HepG2 (cell line): ENCODE data around the gene HTR3C. TPM values are rescaled to one million over a fixed set of nuclear protein-coding genes. Genes with fewer than 3 reads are reported as not detected.

ENCODE experiments used
- ATAC-seq: fragments of 200-7000 bp; cut with Tn5 transposase; 3 replicates; pipeline ENCODE4 v1.9.1; 2020; ENCODE audit warnings: mild to moderate bottlenecking, moderate library complexity
- BruUV-seq: library from RNA; stranded (reverse); fragments of 400-500 nt; replicated peaks from 2 replicates; lab custom pipeline; 2021; lab: Mats Ljungman, UMichigan
- CTCF ChIA-PET: fragments of 300-600 bp; formaldehyde crosslinking; extraction: SDS; loops from one replicate; lab custom pipeline; 2021; ENCODE audit warnings: low total read pairs, inconsistent platforms, low intra/inter-chr PET ratio; lab: Yijun Ruan, JAX
- POLR2A ChIA-PET: fragments of 350-600 bp; sonication (Branson Sonifier 250); formaldehyde crosslinking; loops from one replicate; lab custom pipeline; 2020; ENCODE audit warnings: antibody characterized with exemption, inconsistent platforms; lab: Yijun Ruan, JAX
- DNase-seq: peaks from one replicate; pipeline ENCODE4 v3.0.0-alpha.2; 2015; ENCODE audit warnings: low spot score
- FAIRE-seq: peaks from 3 replicates; lab custom pipeline; 2011; peaks lifted over from hg19 to GRCh38; lab: Jason Lieb, UNC
- H2AFZ ChIP-seq: one replicate; pipeline ENCODE4 v1.6.1; 2011; ENCODE audit warnings: low read length, inconsistent platforms
- H3K27ac ChIP-seq: fragments of 300-600 bp; 3 replicates; pipeline ENCODE4 v1.8.0; 2011; ENCODE audit warnings: mixed run types, mild to moderate bottlenecking, mixed read lengths, low read length, inconsistent platforms; ENCODE audit not compliant: insufficient read depth; ENCODE audit errors: extremely low read length
- H3K27me3 ChIP-seq, 2 experiments: fragments of 200-600 bp in 1 of 2; 2 replicates in 1 of 2; 3 replicates in 1 of 2; pipeline versions ENCODE4 v1.6.0 to v1.8.0; 2011; ENCODE audit warnings: low read length in 2 of 2, mild to moderate bottlenecking in 2 of 2, moderate library complexity in 2 of 2, inconsistent platforms in 1 of 2; ENCODE audit not compliant: insufficient read depth in 2 of 2, control insufficient read depth in 1 of 2
- H3K36me3 ChIP-seq, 2 experiments: fragments of 200-600 bp in 1 of 2; replicated peaks in 1 of 2; 2 replicates in 1 of 2; 3 replicates in 1 of 2; pipeline versions ENCODE4 v1.5.1 to v1.8.0; 2011; ENCODE audit warnings: low read length in 2 of 2, inconsistent platforms in 1 of 2; ENCODE audit not compliant: insufficient read depth in 2 of 2, control insufficient read depth in 1 of 2
- H3K4me1 ChIP-seq: 2 replicates; pipeline ENCODE4 v1.5.1; 2012; ENCODE audit warnings: low read length, inconsistent platforms; ENCODE audit not compliant: insufficient read depth
- H3K4me2 ChIP-seq: 2 replicates; pipeline ENCODE4 v1.6.0; 2011; ENCODE audit warnings: low read depth, low read length, inconsistent platforms
- H3K4me3 ChIP-seq, 3 experiments: fragments of 200-600 bp in 1 of 3; sonication (generic), shearing (Covaris generic) in 1 of 3; replicated peaks in 1 of 3; 2 replicates each; pipeline ENCODE4 v1.5.1; 2011 to 2016; ENCODE audit warnings: low read length in 3 of 3, inconsistent platforms in 2 of 3, low read depth in 2 of 3, mild to moderate bottlenecking in 2 of 3, control low read depth in 1 of 3, mixed read lengths in 1 of 3; ENCODE audit not compliant: insufficient read depth in 1 of 3
- H3K79me2 ChIP-seq: one replicate; pipeline ENCODE4 v1.6.1; 2011; ENCODE audit warnings: low read length, inconsistent platforms; ENCODE audit not compliant: insufficient read depth
- H3K9ac ChIP-seq: 2 replicates; pipeline ENCODE4 v1.6.0; 2011; ENCODE audit warnings: mild to moderate bottlenecking, low read depth, low read length, inconsistent platforms; ENCODE audit not compliant: insufficient read depth
- H3K9me3 ChIP-seq: 2 replicates; pipeline ENCODE4 v1.5.1; 2012; ENCODE audit warnings: mild to moderate bottlenecking, low read length
- H4K20me1 ChIP-seq: 2 replicates; pipeline ENCODE4 v1.6.0; 2011; ENCODE audit warnings: inconsistent platforms, mild to moderate bottlenecking, low read length, moderate library complexity; ENCODE audit not compliant: insufficient read depth
- CTCF ChIP-seq: sonication (generic); formaldehyde crosslinking; IDR thresholded peaks from 2 replicates; pipeline ENCODE4 v1.5.0; 2020; ENCODE audit warnings: mild to moderate bottlenecking, missing genetic modification reagents, moderate library complexity
- DRAP1 ChIP-seq: IDR thresholded peaks from 2 replicates; pipeline ENCODE4 v1.6.1; 2016; ENCODE audit warnings: missing genetic modification reagents, missing compliant biosample characterization
- ELF1 ChIP-seq: sonication (generic); formaldehyde crosslinking; IDR thresholded peaks from 2 replicates; pipeline ENCODE4 v1.4.0; 2020; ENCODE audit warnings: missing genetic modification reagents
- ETS1 ChIP-seq: sonication (generic); formaldehyde crosslinking; IDR thresholded peaks from 2 replicates; pipeline ENCODE4 v1.4.0; 2020; ENCODE audit warnings: missing genetic modification reagents
- ETV5 ChIP-seq: IDR thresholded peaks from 2 replicates; pipeline ENCODE4 v1.6.1; 2018; ENCODE audit warnings: missing biosample characterization, missing genetic modification reagents, inconsistent platforms, borderline replicate concordance
- GABPB1 ChIP-seq: IDR thresholded peaks from 2 replicates; pipeline ENCODE4 v1.6.1; 2016; ENCODE audit warnings: mild to moderate bottlenecking, missing genetic modification reagents, moderate library complexity, missing compliant biosample characterization
- GPN1 ChIP-seq: sonication (generic); formaldehyde crosslinking; IDR thresholded peaks from 2 replicates; pipeline ENCODE4 v1.5.1; 2020; ENCODE audit warnings: missing genetic modification reagents, borderline replicate concordance
- HNRNPL ChIP-seq: fragments of 200-400 bp; formaldehyde crosslinking; IDR thresholded peaks from 2 replicates; pipeline ENCODE4 v1.6.1; 2017; ENCODE audit warnings: mild to moderate bottlenecking, low read depth, low read length
- NFYC ChIP-seq: IDR thresholded peaks from 2 replicates; pipeline ENCODE4 v1.6.1; 2016; ENCODE audit warnings: missing genetic modification reagents, missing compliant biosample characterization
- PHF8 ChIP-seq: sonication (generic); formaldehyde crosslinking; IDR thresholded peaks from 2 replicates; pipeline ENCODE4 v1.5.0; 2020; ENCODE audit warnings: missing genetic modification reagents
- POLR2A ChIP-seq, 2 experiments: IDR thresholded peaks; 2 replicates each; pipeline ENCODE4 v1.6.1; 2011; ENCODE audit warnings: low read depth in 2 of 2, low read length in 2 of 2, mild to moderate bottlenecking in 1 of 2, moderate library complexity in 1 of 2; ENCODE audit not compliant: insufficient read depth in 1 of 2
- REPIN1 ChIP-seq: sonication (generic); formaldehyde crosslinking; IDR thresholded peaks from 2 replicates; pipeline ENCODE4 v1.8.0; 2022; ENCODE audit warnings: missing genetic modification reagents, low read depth, mild to moderate bottlenecking, borderline replicate concordance
- ZFX ChIP-seq: sonication (generic); formaldehyde crosslinking; IDR thresholded peaks from 2 replicates; pipeline ENCODE4 v1.4.0; 2020; ENCODE audit warnings: mild to moderate bottlenecking, low read depth, missing genetic modification reagents, moderate library complexity
- ZNF687 ChIP-seq: sonication (generic); formaldehyde crosslinking; IDR thresholded peaks from 2 replicates; pipeline ENCODE4 v1.5.1; 2020; ENCODE audit warnings: mild to moderate bottlenecking, missing genetic modification reagents, moderate library complexity
- ZNF777 ChIP-seq: sonication (generic); formaldehyde crosslinking; IDR thresholded peaks from 2 replicates; pipeline ENCODE4 v1.4.0; 2020; ENCODE audit warnings: missing genetic modification reagents
- ZNF891 ChIP-seq: sonication (generic); formaldehyde crosslinking; IDR thresholded peaks from 2 replicates; pipeline ENCODE4 v1.5.0; 2020; ENCODE audit warnings: mild to moderate bottlenecking, missing genetic modification reagents
- WGBS: methylation state at CpG from one replicate; pipeline ENCODE4 v1.1.6; 2017; ENCODE audit warnings: low lambda C conversion rate; 5-methylcytosine and 5-hydroxymethylcytosine counted together
- in situ Hi-C: cut with HindIII; loops from 2 replicates; pipeline ENCODE4 v1.10.0; 2017; ENCODE audit warnings: low pct_unique_long_range_greater_than_20kb; ENCODE audit not compliant: extremely low pct_ligation_motif_present
- intact Hi-C: fragments of 100-400 bp; cut with micrococcal nuclease; formaldehyde crosslinking; loops from one replicate; pipeline ENCODE4 v1.10.0; 2022; ENCODE audit not compliant: unreplicated experiment
- polyA plus RNA-seq, 8 experiments: library from polyadenylated mRNA; depleted of rRNA in 3 of 8; stranded (reverse) in 7 of 8; unstranded in 1 of 8; fragments of >200 nt; fragmentation: Illumina TruSeq in 4 of 8; extraction: Trizol in 4 of 8; gene quantifications; 2 replicates each; pipeline versions ENCODE4 v1.2.1 to v1.2.3, GENCODE V29; 2011 to 2016; ENCODE audit warnings: low read depth in 4 of 8, missing spikeins in 1 of 8, mixed read lengths in 1 of 8; ENCODE audit not compliant: insufficient read depth in 1 of 8
- total RNA-seq, 5 experiments: library from RNA; depleted of rRNA; stranded (reverse); fragments of >200 nt; fragmentation: Illumina TruSeq; extraction: Trizol; gene quantifications; 2 replicates each; pipeline ENCODE4 v1.2.3, GENCODE V29; 2016; ENCODE audit warnings: low read depth in 1 of 5

HTR3C gene
- total and polyA plus RNA-seq, 2 of the 13 experiments (the other 11 are each of a cell fraction or from before 2014, with no cell fraction given): not detected

DNA sequence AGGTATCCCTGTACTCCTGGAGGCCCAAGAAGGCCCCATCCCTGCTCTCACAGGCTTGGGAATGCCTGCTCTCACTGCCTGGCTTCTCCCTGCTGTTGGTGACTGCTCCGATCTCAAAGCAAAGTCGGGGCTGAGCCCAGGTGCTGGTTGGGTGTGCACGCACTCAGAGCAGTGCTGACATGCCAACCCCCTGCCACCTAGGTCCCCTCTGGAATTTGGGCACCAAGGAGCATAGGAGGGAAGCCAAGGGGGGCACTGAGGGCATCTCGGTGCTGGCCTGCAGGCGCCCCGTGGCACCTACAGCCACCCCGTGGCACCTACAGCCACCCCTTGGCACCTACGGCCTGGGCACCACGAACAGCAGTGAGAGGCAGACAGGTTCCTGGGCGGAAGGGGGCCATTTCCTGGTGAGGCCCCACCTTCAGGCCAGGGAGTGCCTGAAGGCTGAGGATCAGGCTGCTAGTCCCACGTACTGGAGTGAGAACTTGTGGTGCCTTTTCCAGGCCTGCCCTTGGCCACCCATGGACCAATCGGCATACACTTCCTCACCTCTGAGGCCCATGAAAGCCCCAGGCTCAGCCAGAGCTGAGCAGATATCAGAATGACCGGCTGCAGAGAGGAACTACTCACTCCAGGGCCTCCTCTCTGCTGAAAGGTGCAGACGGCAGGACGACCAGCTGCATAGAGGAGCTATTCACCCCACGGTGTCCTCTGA, 28.4 kb downstream of the HTR3C start:
- intact Hi-C loops: no loop called here
- H3K9me3 ChIP-seq: peaks cover 9% of the 10 kb centered on the region
- no peaks in the 10 kb centered on the region for H4K20me1 ChIP-seq
- in situ Hi-C loops: no loop called here
- ChIA-PET POLR2A (no interaction called here), CTCF (no interaction called here)
- no peaks in the 10 kb centered on the region for H3K4me1 ChIP-seq
- no peaks in the 10 kb centered on the region for H3K36me3 ChIP-seq
- H3K27me3 ChIP-seq: peaks cover 1 to 3% of the 10 kb centered on the region in 2 experiments; a peak in 2 of 5 replicates
- H3K4me3 ChIP-seq: peak overlapping the region in 1 of 3 experiments; percentile 43; a peak in 1 of 6 replicates
- ATAC-seq (peak; percentile 82), FAIRE-seq (no peak), DNase-seq (peak; percentile 12)
- H3K4me2 ChIP-seq: peak overlapping the region; percentile 53
- no peaks in the 10 kb centered on the region for H3K79me2 ChIP-seq
- 0% methylated on average over 3 of the region's 16 CpGs for WGBS
- H2AFZ ChIP-seq: no peak overlapping the region
- no peak overlapping the region for H3K9ac ChIP-seq
- BruUV-seq: no TSS peak
- no peak overlapping the region for H3K27ac ChIP-seq
- TF ChIP-seq REPIN1: 0 out of 2 replicates have a peak, but pooled peaks have one; percentile 36
- 0 out of 2 replicates have a peak, but pooled peaks have one; percentile 9 for TF ChIP-seq CTCF
- 0 out of 4 replicates have a peak, but pooled peaks of 1 of the 2 experiments have one; percentile 20 for TF ChIP-seq POLR2A (IDR thresholded peaks at IDR 0.05; ENCODE audit: insufficient read depth in 1 of 2, low read depth in 2 of 2, low read length in 2 of 2)
- TF ChIP-seq NFYC: 0 out of 2 replicates have a peak, but pooled peaks have one; percentile 10
- TF ChIP-seq ZNF891 (CRISPR knock-in tag): 0 out of 2 replicates have a peak, but pooled peaks have one; percentile 25
- 0 out of 2 replicates have a peak, but pooled peaks have one; percentile 18 for TF ChIP-seq ELF1
- TF ChIP-seq ETV5 (CRISPR knock-in tag): no peak
- peak; percentile 66; the same call in 1 of the 2 replicates for TF ChIP-seq HNRNPL
- TF ChIP-seq GPN1 (CRISPR knock-in tag): no peak
- TF ChIP-seq ZNF687: peak; percentile 40; the same call in 1 of the 2 replicates
- TF ChIP-seq ZNF777 (CRISPR knock-in tag): no peak
- TF ChIP-seq GABPB1 (CRISPR knock-in tag): peak; percentile 40; the same call in 1 of the 2 replicates
- no peak for TF ChIP-seq ETS1 (CRISPR knock-in tag)
- TF ChIP-seq ZFX: peak; percentile 42
- TF ChIP-seq DRAP1 (CRISPR knock-in tag): peak; percentile 58
- 0 out of 2 replicates have a peak, but pooled peaks have one; percentile 25 for TF ChIP-seq PHF8 (CRISPR knock-in tag)
